Panc1 (cell line): Measurements from ENCODE around the gene FKBP6.

Experiments
- TCF7L2 ChIP-seq: IDR thresholded peaks from 2 replicates; pipeline ENCODE4 v1.6.1; 2011; ENCODE audit warnings: mild to moderate bottlenecking, low read depth, low read length, inconsistent platforms
- TF ChIP-seq, protein P1 (sequence below): fragments of 450-650 bp; IDR thresholded peaks from 2 replicates; pipeline ENCODE4 v1.5.1; 2017; ENCODE audit warnings: mild to moderate bottlenecking
- TF ChIP-seq, protein P2 (sequence below), 2 experiments: IDR thresholded peaks; 2 replicates each; pipeline ENCODE4 v1.6.1; 2011 to 2012; ENCODE audit warnings: low read depth in 2 of 2, control low read depth in 1 of 2, low read length in 1 of 2, mild to moderate bottlenecking in 1 of 2, moderate library complexity in 1 of 2; ENCODE audit not compliant: insufficient read depth in 1 of 2

DNA sequence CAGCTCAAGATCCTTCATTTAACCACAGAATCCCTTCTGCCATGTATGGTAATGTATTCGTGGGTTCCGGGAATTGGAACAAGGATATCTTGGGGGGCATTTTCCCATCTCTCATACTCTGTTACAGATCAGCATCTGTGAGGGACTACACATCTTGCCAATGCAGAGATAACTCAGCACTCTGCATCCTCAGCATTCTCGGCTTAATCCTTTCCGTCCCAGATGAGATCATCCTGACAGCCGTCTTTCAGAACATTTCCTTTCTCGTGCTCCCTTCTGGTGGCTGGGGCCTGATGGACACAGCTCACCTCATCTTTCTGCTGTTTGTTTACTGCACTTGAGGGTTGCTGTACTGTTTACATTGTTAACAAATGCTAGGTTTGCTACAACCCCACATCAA is 25.3 kb downstream of the FKBP6 start:
- TF ChIP-seq, protein P1, sequence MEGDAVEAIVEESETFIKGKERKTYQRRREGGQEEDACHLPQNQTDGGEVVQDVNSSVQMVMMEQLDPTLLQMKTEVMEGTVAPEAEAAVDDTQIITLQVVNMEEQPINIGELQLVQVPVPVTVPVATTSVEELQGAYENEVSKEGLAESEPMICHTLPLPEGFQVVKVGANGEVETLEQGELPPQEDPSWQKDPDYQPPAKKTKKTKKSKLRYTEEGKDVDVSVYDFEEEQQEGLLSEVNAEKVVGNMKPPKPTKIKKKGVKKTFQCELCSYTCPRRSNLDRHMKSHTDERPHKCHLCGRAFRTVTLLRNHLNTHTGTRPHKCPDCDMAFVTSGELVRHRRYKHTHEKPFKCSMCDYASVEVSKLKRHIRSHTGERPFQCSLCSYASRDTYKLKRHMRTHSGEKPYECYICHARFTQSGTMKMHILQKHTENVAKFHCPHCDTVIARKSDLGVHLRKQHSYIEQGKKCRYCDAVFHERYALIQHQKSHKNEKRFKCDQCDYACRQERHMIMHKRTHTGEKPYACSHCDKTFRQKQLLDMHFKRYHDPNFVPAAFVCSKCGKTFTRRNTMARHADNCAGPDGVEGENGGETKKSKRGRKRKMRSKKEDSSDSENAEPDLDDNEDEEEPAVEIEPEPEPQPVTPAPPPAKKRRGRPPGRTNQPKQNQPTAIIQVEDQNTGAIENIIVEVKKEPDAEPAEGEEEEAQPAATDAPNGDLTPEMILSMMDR = no peak
- no peak for TF ChIP-seq TCF7L2
- TF ChIP-seq, protein P2, sequence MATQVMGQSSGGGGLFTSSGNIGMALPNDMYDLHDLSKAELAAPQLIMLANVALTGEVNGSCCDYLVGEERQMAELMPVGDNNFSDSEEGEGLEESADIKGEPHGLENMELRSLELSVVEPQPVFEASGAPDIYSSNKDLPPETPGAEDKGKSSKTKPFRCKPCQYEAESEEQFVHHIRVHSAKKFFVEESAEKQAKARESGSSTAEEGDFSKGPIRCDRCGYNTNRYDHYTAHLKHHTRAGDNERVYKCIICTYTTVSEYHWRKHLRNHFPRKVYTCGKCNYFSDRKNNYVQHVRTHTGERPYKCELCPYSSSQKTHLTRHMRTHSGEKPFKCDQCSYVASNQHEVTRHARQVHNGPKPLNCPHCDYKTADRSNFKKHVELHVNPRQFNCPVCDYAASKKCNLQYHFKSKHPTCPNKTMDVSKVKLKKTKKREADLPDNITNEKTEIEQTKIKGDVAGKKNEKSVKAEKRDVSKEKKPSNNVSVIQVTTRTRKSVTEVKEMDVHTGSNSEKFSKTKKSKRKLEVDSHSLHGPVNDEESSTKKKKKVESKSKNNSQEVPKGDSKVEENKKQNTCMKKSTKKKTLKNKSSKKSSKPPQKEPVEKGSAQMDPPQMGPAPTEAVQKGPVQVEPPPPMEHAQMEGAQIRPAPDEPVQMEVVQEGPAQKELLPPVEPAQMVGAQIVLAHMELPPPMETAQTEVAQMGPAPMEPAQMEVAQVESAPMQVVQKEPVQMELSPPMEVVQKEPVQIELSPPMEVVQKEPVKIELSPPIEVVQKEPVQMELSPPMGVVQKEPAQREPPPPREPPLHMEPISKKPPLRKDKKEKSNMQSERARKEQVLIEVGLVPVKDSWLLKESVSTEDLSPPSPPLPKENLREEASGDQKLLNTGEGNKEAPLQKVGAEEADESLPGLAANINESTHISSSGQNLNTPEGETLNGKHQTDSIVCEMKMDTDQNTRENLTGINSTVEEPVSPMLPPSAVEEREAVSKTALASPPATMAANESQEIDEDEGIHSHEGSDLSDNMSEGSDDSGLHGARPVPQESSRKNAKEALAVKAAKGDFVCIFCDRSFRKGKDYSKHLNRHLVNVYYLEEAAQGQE (IDR thresholded peaks at IDR 0.05; ENCODE audit: insufficient read depth in 1 of 2, low read depth in 2 of 2, low read length in 1 of 2) = no peak
